BLaER1 treated with 17β-estradiol and CSF1 and Interleukin-3, amounts not matched to agents 10 nM and 100 nM (cell line): ENCODE measurements around the gene ATF1.
A peak's percentile ranks its signal among the peaks of the same experiment; 100 is the strongest.

ENCODE experiments used
- H3K27ac ChIP-seq, 11 experiments: shearing (Covaris generic); formaldehyde crosslinking; 2 replicates each; pipeline ENCODE4 v1.8.1; 2022
- H3K27me3 ChIP-seq, 11 experiments: shearing (Covaris generic); formaldehyde crosslinking; 2 replicates each; pipeline ENCODE4 v1.8.1; 2022
- H3K36me3 ChIP-seq, 11 experiments: shearing (Covaris generic); formaldehyde crosslinking; 2 replicates each; pipeline ENCODE4 v1.8.1; 2022
- H3K4me1 ChIP-seq, 10 experiments: shearing (Covaris generic); formaldehyde crosslinking; 2 replicates each; pipeline ENCODE4 v1.8.1; 2022
- H3K4me2 ChIP-seq, 11 experiments: shearing (Covaris generic); formaldehyde crosslinking; 2 replicates each; pipeline ENCODE4 v1.8.1; 2022
- H3K4me3 ChIP-seq, 10 experiments: shearing (Covaris generic); formaldehyde crosslinking; 2 replicates each; pipeline ENCODE4 v1.8.1; 2022
- H3K9ac ChIP-seq, 11 experiments: shearing (Covaris generic); formaldehyde crosslinking; 2 replicates each; pipeline ENCODE4 v1.8.1; 2022
- H3K9me3 ChIP-seq, 11 experiments: shearing (Covaris generic); formaldehyde crosslinking; replicated peaks in 1 of 11; 2 replicates each; pipeline ENCODE4 v1.8.1; 2022
- H4K20me1 ChIP-seq, 11 experiments: shearing (Covaris generic); formaldehyde crosslinking; 2 replicates each; pipeline ENCODE4 v1.8.1; 2022
- Cebpa-rat ChIP-seq, 11 experiments: shearing (Covaris generic); IDR thresholded peaks; 2 replicates each; pipeline ENCODE4 v1.8.1; 2022

Gene ATF1

GRCh38 chr12:50746431-50746830 lies 17.5 kb upstream of the ATF1 start:
- Histone ChIP-seq H3K9ac (no peak overlapping the region), H3K36me3 (peaks cover 71 to 100% (median 94%) of the 10 kb centered on the region in 11 experiments), H3K27ac (no peak overlapping the region), H3K27me3 (no peaks in the 10 kb centered on the region), H3K4me3 (no peak overlapping the region), H3K9me3 (no peaks in the 10 kb centered on the region), H4K20me1 (peaks cover 0 to 8% (median 0%) of the 10 kb centered on the region in 11 experiments; a peak in 3 of 22 replicates), H3K4me2 (no peak overlapping the region), H3K4me1 (no peaks in the 10 kb centered on the region)
- no peak for TF ChIP-seq Cebpa-rat (IDR thresholded peaks at IDR 0.05)

- Histone ChIP-seq H3K9me3 (no peaks in the 10 kb centered on the region), H3K36me3 (peaks cover 57 to 100% (median 87%) of the 10 kb centered on the region in 11 experiments), H4K20me1 (peaks cover 0 to 6% (median 0%) of the 10 kb centered on the region in 11 experiments; a peak in 4 of 22 replicates), H3K4me3 (no peak overlapping the region), H3K27me3 (no peaks in the 10 kb centered on the region), H3K4me2 (no peak overlapping the region), H3K27ac (no peak overlapping the region), H3K4me1 (no peaks in the 10 kb centered on the region), H3K9ac (no peak overlapping the region)
- no peak for TF ChIP-seq Cebpa-rat (IDR thresholded peaks at IDR 0.05)
These were observed 16.1 kb upstream of the ATF1 start for GRCh38 chr12:50747817-50748216.

- Histone ChIP-seq H3K9ac (no peak overlapping the region), H4K20me1 (peaks cover 0 to 6% (median 0%) of the 10 kb centered on the region in 11 experiments; a peak in 4 of 22 replicates), H3K4me3 (no peak overlapping the region), H3K27me3 (no peaks in the 10 kb centered on the region), H3K27ac (no peak overlapping the region), H3K36me3 (peaks cover 41 to 93% (median 70%) of the 10 kb centered on the region in 11 experiments), H3K4me1 (no peaks in the 10 kb centered on the region), H3K9me3 (no peaks in the 10 kb centered on the region), H3K4me2 (no peak overlapping the region)
- no peak for TF ChIP-seq Cebpa-rat (IDR thresholded peaks at IDR 0.05)
These were observed 14.4 kb upstream of the ATF1 start for GRCh38 chr12:50749459-50749882.

- Histone ChIP-seq H3K4me1 (no peaks in the 10 kb centered on the region), H3K4me3 (no peak overlapping the region), H3K27ac (no peak overlapping the region), H3K36me3 (peaks cover 32 to 84% (median 61%) of the 10 kb centered on the region in 11 experiments), H3K9me3 (no peaks in the 10 kb centered on the region), H3K4me2 (no peak overlapping the region), H3K27me3 (no peaks in the 10 kb centered on the region), H3K9ac (no peak overlapping the region), H4K20me1 (peaks cover 0 to 6% (median 0%) of the 10 kb centered on the region in 11 experiments; a peak in 3 of 22 replicates)
- TF ChIP-seq Cebpa-rat (IDR thresholded peaks at IDR 0.05), result no peak
These were observed 13.5 kb upstream of the ATF1 start for GRCh38 chr12:50750366-50750765.

- Histone ChIP-seq H3K27ac (no peak overlapping the region), H3K4me3 (no peak overlapping the region), H3K4me1 (peaks cover 0 to 5% (median 0%) of the 10 kb centered on the region in 10 experiments; a peak in 1 of 20 replicates), H3K36me3 (peaks cover 18 to 66% (median 44%) of the 10 kb centered on the region in 11 experiments), H3K9me3 (no peaks in the 10 kb centered on the region), H3K27me3 (no peaks in the 10 kb centered on the region), H3K9ac (no peak overlapping the region), H4K20me1 (peaks cover 0 to 6% (median 0%) of the 10 kb centered on the region in 11 experiments; a peak in 3 of 22 replicates), H3K4me2 (no peak overlapping the region)
- TF ChIP-seq Cebpa-rat (IDR thresholded peaks at IDR 0.05), result no peak
These were observed 11.8 kb upstream of the ATF1 start for GRCh38 chr12:50751948-50752721.

- Histone ChIP-seq H3K36me3 (peaks cover 7 to 55% (median 32%) of the 10 kb centered on the region in 11 experiments; a peak in 21 of 22 replicates), H4K20me1 (peaks cover 0 to 6% (median 0%) of the 10 kb centered on the region in 11 experiments; a peak in 2 of 22 replicates), H3K27me3 (no peaks in the 10 kb centered on the region), H3K4me3 (no peak overlapping the region), H3K27ac (no peak overlapping the region), H3K9me3 (no peaks in the 10 kb centered on the region), H3K4me1 (peaks cover 0 to 5% (median 0%) of the 10 kb centered on the region in 10 experiments; a peak in 1 of 20 replicates), H3K4me2 (no peak overlapping the region), H3K9ac (no peak overlapping the region)
- no peak for TF ChIP-seq Cebpa-rat (IDR thresholded peaks at IDR 0.05)
These were observed 10.6 kb upstream of the ATF1 start for GRCh38 chr12:50753232-50753769.

- peak overlapping the region; percentile 78 to 99 (median 91) for H3K4me3 ChIP-seq
- H3K9me3 ChIP-seq, result peaks cover 0 to 22% (median 14%) of the 10 kb centered on the region in 11 experiments; a peak in 19 of 22 replicates
- peaks cover 0 to 28% (median 19%) of the 10 kb centered on the region in 11 experiments; a peak in 18 of 22 replicates for H3K36me3 ChIP-seq
- peak overlapping the region; percentile 89 to 98 (median 96) for H3K27ac ChIP-seq
- TF ChIP-seq Cebpa-rat (IDR thresholded peaks at IDR 0.05), result peak in 2 of 11 experiments; percentile 12 to 67; a peak in 2 of 22 replicates
- peak overlapping the region; percentile 89 to 97 (median 93) for H3K9ac ChIP-seq
- no peaks in the 10 kb centered on the region for H3K27me3 ChIP-seq
- H3K4me1 ChIP-seq, result peaks cover 38 to 50% (median 42%) of the 10 kb centered on the region in 10 experiments
- peak overlapping the region; percentile 67 to 93 (median 87) for H3K4me2 ChIP-seq
- H4K20me1 ChIP-seq, result peaks cover 8 to 50% (median 27%) of the 10 kb centered on the region in 11 experiments; a peak in 16 of 22 replicates
These were observed 589 bp downstream of the ATF1 start for GRCh38 chr12:50764286-50765094.

- Histone ChIP-seq H3K36me3 (peaks cover 5 to 36% (median 27%) of the 10 kb centered on the region in 11 experiments), H3K27ac (peak overlapping the region; percentile 89 to 98 (median 96); a peak in 21 of 22 replicates), H3K9me3 (peaks cover 0 to 31% (median 22%) of the 10 kb centered on the region in 11 experiments; a peak in 19 of 22 replicates), H3K4me2 (peak overlapping the region; percentile 67 to 93 (median 87)), H3K27me3 (no peaks in the 10 kb centered on the region), H3K4me1 (peaks cover 38 to 46% (median 42%) of the 10 kb centered on the region in 10 experiments), H3K4me3 (peak overlapping the region; percentile 78 to 99 (median 91)), H4K20me1 (peaks cover 8 to 50% (median 27%) of the 10 kb centered on the region in 11 experiments; a peak in 16 of 22 replicates), H3K9ac (peak overlapping the region; percentile 89 to 97 (median 93))
- TF ChIP-seq Cebpa-rat (IDR thresholded peaks at IDR 0.05), result peak in 1 of 11 experiments; percentile 81; a peak in 3 of 22 replicates
These were observed 1.4 kb downstream of the ATF1 start for GRCh38 chr12:50765095-50765911.
